ENCODE data around the gene RHPN2. TPM values are rescaled to one million over a fixed set of nuclear protein-coding genes. Genes with fewer than 3 reads are reported as not detected.
"Not testable (repeated sequence)": the region's sequence is repeated elsewhere in the genome, so short reads cannot be mapped to it uniquely, and the experiment has no call there.

Gene RHPN2
- total RNA-seq, 1 donor from 2014 or later, result not detected

GRCh38 chr19:32966750-32967149, 97.9 kb downstream of the RHPN2 start:
- Histone ChIP-seq H3K4me1 (peaks cover 0 to 9% of the 10 kb centered on the region in 2 donors), H3K27me3 (no peaks in the 10 kb centered on the region), H3K27ac (no peak overlapping the region), H3K4me3 (no peak overlapping the region), H3K9me3 (no peaks in the 10 kb centered on the region), H3K36me3 (peaks cover 21 to 48% of the 10 kb centered on the region in 2 donors)
- intact Hi-C loops (cut with DNase I), result no loop called here
- TF ChIP-seq CTCF (IDR thresholded peaks at IDR 0.05), result no peak
- no peak for DNase-seq (ENCODE audit: low spot score in 2 of 2)

GRCh38 chr19:32945260-32945659, 119.4 kb downstream of the RHPN2 start:
- peaks cover 58 to 93% of the 10 kb centered on the region in 2 donors for H3K36me3 ChIP-seq
- DNase-seq (ENCODE audit: low spot score in 2 of 2), result no peak
- H3K27me3 ChIP-seq, result no peaks in the 10 kb centered on the region
- H3K4me1 ChIP-seq, result no peaks in the 10 kb centered on the region
- no peak for TF ChIP-seq CTCF (IDR thresholded peaks at IDR 0.05)
- intact Hi-C loops (cut with DNase I), result no loop called here
- no peak overlapping the region for H3K27ac ChIP-seq
- H3K9me3 ChIP-seq, result no peaks in the 10 kb centered on the region
- no peak overlapping the region for H3K4me3 ChIP-seq

GRCh38 chr19:32941273-32941672, 123.4 kb downstream of the RHPN2 start:
- H3K27ac ChIP-seq; intact Hi-C loops (cut with DNase I); H3K4me1 ChIP-seq; H3K4me3 ChIP-seq; H3K9me3 ChIP-seq; H3K27me3 ChIP-seq: not testable (repeated sequence)
- peak in 1 of 2 donors; percentile 4 for DNase-seq (ENCODE audit: low spot score in 2 of 2)
- H3K36me3 ChIP-seq, result peaks cover 40 to 84% of the 10 kb centered on the region in 2 donors

- Histone ChIP-seq H3K27ac (no peak overlapping the region), H3K4me3 (no peak overlapping the region), H3K4me1 (no peaks in the 10 kb centered on the region), H3K9me3 (no peaks in the 10 kb centered on the region), H3K36me3 (peaks cover 25 to 68% of the 10 kb centered on the region in 2 donors), H3K27me3 (no peaks in the 10 kb centered on the region)
- no peak for DNase-seq (ENCODE audit: low spot score in 2 of 2)
- no peak for TF ChIP-seq CTCF (IDR thresholded peaks at IDR 0.05)
- intact Hi-C loops (cut with DNase I), result no loop called here
Measured at GRCh38 chr19:32936065-32936464, 128.6 kb downstream of the RHPN2 start.

- H3K4me3 ChIP-seq, result no peak overlapping the region
- H3K27me3 ChIP-seq, result no peaks in the 10 kb centered on the region
- DNase-seq (ENCODE audit: low spot score in 2 of 2), result no peak
- H3K9me3 ChIP-seq, result no peaks in the 10 kb centered on the region
- TF ChIP-seq CTCF (IDR thresholded peaks at IDR 0.05), result no peak
- no peak overlapping the region for H3K27ac ChIP-seq
- intact Hi-C loops (cut with DNase I), result no loop called here
- peaks cover 24 to 69% of the 10 kb centered on the region in 2 donors for H3K36me3 ChIP-seq
- no peaks in the 10 kb centered on the region for H3K4me1 ChIP-seq
Measured at GRCh38 chr19:32935629-32936028, 129.1 kb downstream of the RHPN2 start.

- no peak for TF ChIP-seq CTCF (IDR thresholded peaks at IDR 0.05)
- no peak overlapping the region for H3K27ac ChIP-seq
- DNase-seq (ENCODE audit: low spot score in 2 of 2), result no peak
- H3K4me3 ChIP-seq, result no peak overlapping the region
- H3K36me3 ChIP-seq, result peaks cover 33 to 79% of the 10 kb centered on the region in 2 donors
- no peaks in the 10 kb centered on the region for H3K27me3 ChIP-seq
- no peaks in the 10 kb centered on the region for H3K9me3 ChIP-seq
- intact Hi-C loops (cut with DNase I), result no loop called here
- H3K4me1 ChIP-seq, result no peaks in the 10 kb centered on the region
Measured at GRCh38 chr19:32933571-32933970, 131.1 kb downstream of the RHPN2 start.
